Activated T-helper 2 cell treated with anti-CD3 and anti-CD28 coated beads, Interferon-gamma antibody, Interleukin-2, Interleukin-4, amounts not matched to agents 10 μg/mL and 5 μg/mL and 100 μg/mL, durations not matched to agents 14 hours and 24 hours and 36 hours (primary cell): ENCODE data around the gene PINLYP. TPM values are rescaled to one million over a fixed set of nuclear protein-coding genes. Genes with fewer than 3 reads are reported as not detected.
"Not testable (repeated sequence)": the region's sequence is repeated elsewhere in the genome, so short reads cannot be mapped to it uniquely, and the experiment has no call there.

ENCODE experiments used
- DNase-seq: peaks from one replicate; pipeline ENCODE4 v3.0.0; 2021; ENCODE audit warnings: low spot score
- H3K27ac Mint-ChIP-seq: one replicate; pipeline ENCODE4 v1.8.0; 2021; ENCODE audit warnings: mixed read lengths
- H3K27me3 Mint-ChIP-seq: one replicate; pipeline ENCODE4 v1.8.0; 2021; ENCODE audit warnings: low read depth, mixed read lengths
- H3K36me3 Mint-ChIP-seq: one replicate; pipeline ENCODE4 v1.8.0; 2021; ENCODE audit warnings: low read depth, mixed read lengths
- H3K4me1 Mint-ChIP-seq: one replicate; pipeline ENCODE4 v1.8.0; 2021; ENCODE audit warnings: low read depth, mixed read lengths
- H3K4me3 Mint-ChIP-seq: one replicate; pipeline ENCODE4 v1.8.0; 2021; ENCODE audit warnings: low read depth, mild to moderate bottlenecking, moderate library complexity, mixed read lengths
- H3K9me3 Mint-ChIP-seq: one replicate; pipeline ENCODE4 v1.8.0; 2021; ENCODE audit warnings: mixed read lengths
- intact Hi-C: fragments of 100-400 bp; cut with micrococcal nuclease; formaldehyde crosslinking; loops from one replicate; pipeline ENCODE4 v1.15.1; 2023
- total RNA-seq: library from RNA; stranded (reverse); gene quantifications from 2 replicates; pipeline ENCODE4 v1.2.3, GENCODE V29; 2022

PINLYP gene
- total RNA-seq, 1 donor from 2014 or later: 9.0 TPM

DNA sequence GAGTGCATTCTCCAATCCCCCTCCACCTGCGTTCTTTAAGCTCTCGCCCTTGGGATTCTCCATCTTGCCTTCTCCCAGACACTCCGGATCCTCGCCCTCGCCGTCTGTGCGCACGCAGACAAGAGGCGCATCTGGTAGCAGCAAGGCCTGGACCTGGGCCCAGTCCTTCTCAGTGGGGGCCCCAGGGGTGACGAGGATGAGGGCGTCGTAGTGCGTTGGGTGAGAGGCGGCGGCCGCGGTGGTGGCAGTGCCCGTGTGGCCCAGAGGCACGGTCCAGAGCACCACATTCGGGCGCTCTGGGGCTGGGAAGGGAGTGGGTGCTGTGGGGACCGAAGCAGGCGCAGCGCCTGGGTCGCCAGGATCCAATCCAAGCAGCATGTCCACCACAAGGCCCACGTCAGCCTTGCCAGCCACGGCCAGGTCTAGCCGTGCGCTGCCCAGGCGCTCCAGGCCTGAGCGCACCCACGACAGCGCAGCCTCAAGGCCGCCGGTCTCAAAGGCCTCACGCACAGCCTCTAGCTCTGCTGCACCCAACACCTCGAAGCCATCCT, 17.3 kb downstream of the PINLYP start:
- Mint-ChIP-seq H3K36me3 (peaks cover 37% of the 10 kb centered on the region), H3K4me1 (peaks cover 22% of the 10 kb centered on the region), H3K9me3 (no peaks in the 10 kb centered on the region), H3K27me3 (no peaks in the 10 kb centered on the region), H3K4me3 (peak overlapping the region; percentile 66), H3K27ac (no peak overlapping the region)
- DNase-seq: no peak
- intact Hi-C loops: loop anchor here (10.0 kb wide), 1 partner anchor 192 kb away; the partner anchor contains the start of gene KCNN4

DNA sequence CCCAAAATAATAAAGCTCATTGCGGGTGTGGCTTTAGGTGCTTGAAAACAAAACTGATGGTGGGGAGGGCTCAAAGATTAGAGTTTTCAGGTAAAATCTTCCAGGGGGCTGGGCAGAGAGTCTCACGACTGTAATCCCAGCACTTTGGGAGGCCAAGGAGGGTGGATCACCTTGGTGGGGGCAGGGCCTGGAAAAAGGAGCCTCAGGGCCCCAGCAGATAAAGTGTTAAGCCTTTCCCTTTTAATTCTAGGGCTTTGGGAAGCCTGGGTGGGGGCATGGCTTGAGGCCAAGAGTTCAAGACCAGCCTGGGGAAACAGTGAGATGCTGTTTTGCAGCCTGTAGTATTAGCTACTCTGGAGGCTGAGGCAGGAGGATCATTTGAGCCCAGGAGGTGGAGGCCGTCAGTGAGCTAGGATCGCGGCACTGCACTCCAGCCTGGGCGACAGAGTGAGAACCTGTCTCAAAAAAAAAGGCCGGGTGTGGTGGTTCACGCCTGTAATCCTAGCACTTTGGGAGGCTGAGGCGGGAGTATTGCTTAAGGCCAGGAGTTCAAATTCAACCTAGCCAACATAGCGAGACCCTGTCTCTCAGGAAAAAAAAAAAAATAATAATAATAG, 18.6 kb downstream of the PINLYP start:
- Mint-ChIP-seq H3K4me1 (peaks cover 28% of the 10 kb centered on the region), H3K4me3 (peak overlapping the region; percentile 91), H3K9me3 (no peaks in the 10 kb centered on the region), H3K27me3 (no peaks in the 10 kb centered on the region), H3K27ac (peak overlapping the region; percentile 34), H3K36me3 (peaks cover 41% of the 10 kb centered on the region)
- intact Hi-C loops: loop anchor here (2.0 to 10.0 kb wide), 3 partner anchors 39 to 191 kb away; partner anchors contain the start of gene KCNN4
- DNase-seq: no peak

DNA sequence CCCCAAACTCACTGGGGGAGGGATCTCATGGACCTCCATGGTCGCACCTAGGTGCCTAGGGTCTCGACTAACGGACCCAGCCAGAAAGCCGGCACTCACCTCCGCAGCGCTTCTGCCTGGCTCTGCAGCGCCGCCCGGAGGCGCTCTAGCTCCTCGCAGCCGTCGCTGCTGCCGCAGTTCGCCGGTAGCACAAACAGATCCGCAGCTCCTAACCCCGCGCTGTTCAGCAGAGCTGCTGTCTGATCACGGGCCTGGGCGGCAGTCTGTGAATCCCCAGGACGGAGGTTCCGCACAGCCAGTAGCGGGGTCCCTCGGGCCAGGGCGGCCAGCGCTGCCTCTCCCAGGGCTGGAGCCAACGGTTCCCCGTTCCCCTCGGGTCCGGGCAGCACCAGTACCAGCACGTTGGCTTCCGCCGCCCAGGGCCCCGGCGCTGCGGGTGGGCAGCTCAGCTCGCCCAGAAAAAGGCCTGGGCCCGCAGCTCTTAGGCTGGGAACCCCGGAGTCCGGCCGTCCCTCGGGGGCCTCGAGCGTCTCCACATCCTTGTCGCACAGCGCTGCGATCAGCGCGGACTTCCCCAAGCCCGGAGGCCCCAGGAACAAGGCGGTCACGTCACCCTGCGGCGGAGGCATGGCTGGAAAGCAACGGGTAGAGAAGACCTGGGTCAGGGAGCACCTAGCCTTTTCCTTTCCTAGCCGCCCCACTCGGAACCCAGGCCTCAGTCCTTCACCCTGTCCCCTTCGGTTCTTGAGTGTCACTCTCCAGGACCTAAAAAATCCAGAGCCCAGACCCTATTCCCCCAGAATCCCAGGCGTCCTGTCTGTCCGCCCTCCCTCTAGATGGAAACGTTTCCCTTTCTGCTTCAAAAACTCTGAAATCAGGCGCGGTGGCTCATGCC, 19.4 kb downstream of the PINLYP start:
- H3K4me1 Mint-ChIP-seq: peaks cover 27% of the 10 kb centered on the region
- peak; percentile 74 for DNase-seq
- peaks cover 48% of the 10 kb centered on the region for H3K36me3 Mint-ChIP-seq
- intact Hi-C loops: loop anchor here (2.0 to 10.0 kb wide), 4 partner anchors 40 to 190 kb away; partner anchors contain the start of gene KCNN4
- H3K4me3 Mint-ChIP-seq: peak overlapping the region; percentile 91
- H3K27ac Mint-ChIP-seq: peak overlapping the region; percentile 91
- H3K27me3 Mint-ChIP-seq: no peaks in the 10 kb centered on the region
- H3K9me3 Mint-ChIP-seq: no peaks in the 10 kb centered on the region

DNA sequence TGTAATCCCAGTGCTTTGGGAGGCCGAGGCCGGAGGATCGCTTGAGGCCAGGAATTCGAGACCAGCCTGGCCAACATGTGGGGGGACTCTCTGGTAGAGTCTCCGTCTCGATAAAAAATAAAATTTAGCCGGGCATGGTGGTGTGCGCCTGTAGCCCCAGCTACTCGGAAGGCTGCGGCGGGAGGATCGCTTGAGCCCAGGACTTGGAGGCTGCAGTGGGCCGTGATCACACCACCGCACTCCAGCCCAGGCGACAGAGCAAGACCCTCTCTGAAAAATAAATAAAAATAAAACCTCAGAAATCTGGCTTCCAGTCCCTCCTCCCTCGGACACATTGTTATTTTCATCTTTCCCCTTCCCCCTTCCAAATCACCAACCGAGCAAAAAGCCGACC, 20.0 kb downstream of the PINLYP start:
- peaks cover 27% of the 10 kb centered on the region for H3K4me1 Mint-ChIP-seq
- no peaks in the 10 kb centered on the region for H3K9me3 Mint-ChIP-seq
- peak overlapping the region; percentile 91 for H3K27ac Mint-ChIP-seq
- H3K27me3 Mint-ChIP-seq: no peaks in the 10 kb centered on the region
- peak overlapping the region; percentile 91 for H3K4me3 Mint-ChIP-seq
- H3K36me3 Mint-ChIP-seq: peaks cover 48% of the 10 kb centered on the region
- intact Hi-C loops: loop anchor here (2.0 to 10.0 kb wide), 4 partner anchors 41 to 189 kb away; partner anchors contain the start of gene KCNN4
- DNase-seq: no peak

DNA sequence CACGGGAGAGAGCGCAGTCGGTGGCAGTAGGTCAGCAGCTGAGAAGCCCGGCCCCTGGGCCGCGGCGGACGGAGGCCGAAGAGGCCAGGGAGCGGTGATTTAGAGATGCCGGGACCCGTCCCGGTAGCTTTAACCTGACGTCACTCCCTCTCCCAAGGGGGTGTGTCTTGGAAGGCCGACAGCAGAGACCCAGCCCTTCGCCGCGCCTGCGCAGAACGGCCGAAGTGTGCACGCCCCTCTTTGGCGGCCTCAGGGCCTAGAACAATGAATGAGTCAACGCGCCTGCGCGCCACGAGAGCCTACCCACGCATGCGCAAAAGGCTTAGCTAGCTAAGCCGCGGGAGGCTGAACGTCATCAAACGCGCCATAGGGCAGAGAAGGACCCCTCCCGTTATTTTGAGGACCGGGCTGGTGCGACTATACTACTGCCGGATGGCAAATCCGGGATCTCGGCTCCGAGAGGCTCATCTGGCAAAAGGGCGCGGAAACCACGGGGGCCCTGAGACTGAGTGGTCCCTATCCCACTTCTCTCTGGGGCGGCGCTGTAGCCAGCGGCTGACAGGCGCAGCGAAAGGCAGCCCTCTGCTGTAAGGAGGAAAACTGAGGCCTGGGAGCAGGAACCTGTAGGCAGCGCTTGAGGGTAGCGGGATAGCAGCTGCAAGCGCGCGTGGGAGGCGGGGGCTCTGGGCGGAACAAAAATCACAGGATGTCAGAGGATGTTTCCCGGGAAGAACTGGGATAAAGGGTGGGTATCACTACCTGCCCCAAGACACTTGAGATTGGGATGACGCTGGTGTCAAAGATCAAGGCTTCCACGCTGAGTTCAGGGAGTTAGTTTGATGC, 20.6 kb downstream of the PINLYP start, which contains the start of the genes IRGQ and ZNF576:
IRGQ (minus strand) TSS at position 136 of the 843 bp plus-strand sequence. CDS start 796 bp downstream, outside the sequence.
ZNF576 (plus strand) TSS at position 597 of the 843 bp plus-strand sequence. CDS start 514 bp downstream, outside the sequence.
- H3K27ac Mint-ChIP-seq: peak within 1 kb of the TSS; percentile 91
- H3K9me3 Mint-ChIP-seq: no peaks in the 10 kb centered on the region
- intact Hi-C loops: loop anchor here (1.0 to 10.0 kb wide), 11 partner anchors 16 to 189 kb away; partner anchors contain the start of genes KCNN4, PHLDB3, PINLYP and XRCC1
- peaks cover 46% of the 10 kb centered on the region for H3K36me3 Mint-ChIP-seq
- no peaks in the 10 kb centered on the region for H3K27me3 Mint-ChIP-seq
- H3K4me3 Mint-ChIP-seq: peak within 1 kb of the TSS; percentile 91
- DNase-seq: peak; percentile 100
- H3K4me1 Mint-ChIP-seq: peaks cover 27% of the 10 kb centered on the region

DNA sequence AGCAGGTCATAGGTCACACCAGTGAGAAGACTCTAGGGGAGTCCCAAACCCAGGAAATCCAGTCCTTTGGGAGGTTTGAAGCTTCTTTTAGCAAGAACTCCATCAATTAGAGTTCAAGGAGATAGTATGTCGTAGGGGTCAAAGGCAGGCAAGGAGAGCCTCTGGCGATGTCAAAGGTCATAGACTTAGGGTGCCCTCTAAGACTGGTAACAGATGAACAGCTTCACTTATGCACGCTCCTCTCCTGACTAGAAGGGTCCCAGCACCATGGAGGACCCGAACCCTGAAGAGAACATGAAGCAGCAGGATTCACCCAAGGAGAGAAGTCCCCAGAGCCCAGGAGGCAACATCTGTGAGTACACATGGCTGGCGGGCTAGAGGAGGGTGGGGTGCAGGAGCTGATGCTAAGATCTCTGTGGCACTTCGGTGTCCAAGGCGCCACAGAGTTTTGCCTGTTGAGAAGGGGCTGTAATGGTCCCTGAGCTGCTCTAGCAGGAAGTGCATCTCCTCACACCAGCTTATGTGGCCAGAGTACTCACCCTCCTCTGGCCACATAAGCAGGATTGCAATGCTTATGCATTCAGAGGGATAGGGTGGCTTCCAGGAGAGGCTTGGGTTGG, 21.4 kb downstream of the PINLYP start:
- Mint-ChIP-seq H3K27ac (peak overlapping the region; percentile 91), H3K9me3 (no peaks in the 10 kb centered on the region), H3K4me3 (peak overlapping the region; percentile 91), H3K4me1 (peaks cover 27% of the 10 kb centered on the region), H3K36me3 (peaks cover 49% of the 10 kb centered on the region), H3K27me3 (no peaks in the 10 kb centered on the region)
- intact Hi-C loops: loop anchor here (1.0 to 10.0 kb wide), 9 partner anchors 17 to 188 kb away; partner anchors contain the start of genes KCNN4, PHLDB3, PINLYP and XRCC1
- DNase-seq: no peak

DNA sequence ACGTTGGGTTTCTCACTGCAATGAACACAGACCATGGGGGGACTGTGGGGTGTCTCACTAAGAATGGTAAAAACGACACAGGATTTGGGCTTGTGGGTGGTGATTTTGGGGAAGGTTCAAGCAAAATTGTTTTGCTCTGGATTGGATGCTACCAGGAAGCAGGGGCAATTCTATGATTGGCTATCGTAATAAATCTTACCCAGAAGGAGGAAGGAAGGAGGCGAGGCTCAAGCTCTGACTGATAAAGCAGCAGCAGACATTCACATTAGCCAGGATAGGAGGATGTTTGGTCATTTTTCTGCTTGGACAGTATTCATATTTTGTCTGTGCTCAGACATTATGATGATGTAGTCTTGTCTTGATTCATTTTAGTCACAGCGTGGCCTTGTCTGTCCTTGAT, 22.3 kb downstream of the PINLYP start:
- Mint-ChIP-seq H3K9me3 (no peaks in the 10 kb centered on the region), H3K4me1 (peaks cover 27% of the 10 kb centered on the region), H3K27ac (peak overlapping the region; percentile 91)

DNA sequence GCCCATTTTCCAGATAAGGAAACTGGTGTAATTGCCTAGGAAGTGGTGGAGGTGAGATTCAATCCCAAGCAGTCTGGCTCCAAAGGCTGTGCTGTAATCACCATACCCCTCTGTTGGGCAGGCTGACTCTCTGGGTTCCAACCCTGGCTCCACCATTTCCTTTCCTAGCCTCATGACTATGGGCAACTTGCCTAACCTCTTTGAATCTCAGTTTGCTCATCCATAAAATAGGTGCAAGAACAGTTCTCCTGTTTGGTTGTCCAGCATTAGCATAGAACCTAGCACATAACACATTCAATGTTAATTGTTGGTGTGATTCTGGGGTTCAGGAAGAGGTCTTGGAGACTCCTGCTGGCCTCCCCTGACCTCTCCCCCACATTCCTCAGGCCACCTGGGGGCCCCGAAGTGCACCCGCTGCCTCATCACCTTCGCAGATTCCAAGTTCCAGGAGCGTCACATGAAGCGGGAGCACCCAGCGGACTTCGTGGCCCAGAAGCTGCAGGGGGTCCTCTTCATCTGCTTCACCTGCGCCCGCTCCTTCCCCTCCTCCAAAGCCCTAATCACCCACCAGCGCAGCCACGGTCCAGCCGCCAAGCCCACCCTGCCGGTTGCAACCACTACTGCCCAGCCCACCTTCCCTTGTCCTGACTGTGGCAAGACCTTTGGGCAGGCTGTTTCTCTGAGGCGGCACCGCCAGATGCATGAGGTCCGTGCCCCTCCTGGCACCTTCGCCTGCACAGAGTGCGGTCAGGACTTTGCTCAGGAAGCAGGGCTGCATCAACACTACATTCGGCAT, 23.0 kb downstream of the PINLYP start:
- no peaks in the 10 kb centered on the region for H3K27me3 Mint-ChIP-seq
- no peak overlapping the region for H3K27ac Mint-ChIP-seq
- intact Hi-C loops: loop anchor here (5.0 to 10.0 kb wide), 2 partner anchors 136 to 186 kb away; partner anchors contain the start of gene KCNN4
- no peaks in the 10 kb centered on the region for H3K9me3 Mint-ChIP-seq
- H3K4me1 Mint-ChIP-seq: peaks cover 22% of the 10 kb centered on the region
- H3K36me3 Mint-ChIP-seq: peaks cover 41% of the 10 kb centered on the region
- peak overlapping the region; percentile 91 for H3K4me3 Mint-ChIP-seq
- DNase-seq: no peak

More for the DNA sequence above, 22.3 kb downstream of the PINLYP start:
- Mint-ChIP-seq H3K36me3 (peaks cover 46% of the 10 kb centered on the region), H3K27me3 (no peaks in the 10 kb centered on the region), H3K4me3 (peak overlapping the region; percentile 91)
- intact Hi-C loops: loop anchor here (2.0 to 10.0 kb wide), 5 partner anchors 65 to 187 kb away; partner anchors contain the start of genes KCNN4 and ZNF575
- DNase-seq: no peak

DNA sequence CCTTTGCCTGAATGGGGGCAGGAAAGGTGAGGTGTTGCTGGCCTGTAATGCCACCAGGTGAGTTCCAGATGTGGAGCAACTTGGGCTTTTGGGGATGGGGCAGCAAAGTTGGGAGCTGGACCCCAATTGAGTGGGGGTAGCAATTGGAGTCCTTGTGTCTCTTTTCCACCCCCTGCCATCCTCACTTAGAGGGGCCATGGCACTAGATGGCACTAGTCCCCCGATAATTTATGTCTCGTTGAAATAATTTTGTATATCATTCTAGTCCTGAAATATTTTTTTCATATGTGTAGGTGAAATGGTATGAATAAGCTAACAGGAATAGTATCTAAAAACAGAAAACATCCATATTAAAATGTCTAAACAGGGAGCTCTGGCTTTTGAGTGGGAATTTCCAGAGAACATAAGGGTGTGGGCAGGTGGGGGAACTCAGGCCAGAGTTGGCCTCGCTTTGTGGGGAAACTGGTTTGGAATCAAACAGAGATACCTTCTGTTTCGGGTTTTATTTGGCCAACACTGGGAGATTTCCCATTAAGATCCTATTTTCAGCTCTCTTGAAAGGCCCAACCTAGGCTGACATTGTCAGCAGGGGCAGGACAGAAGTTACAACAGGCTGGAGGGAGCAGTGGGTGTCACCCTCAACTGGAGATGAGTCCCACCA, 24.2 kb downstream of the PINLYP start:
- Mint-ChIP-seq H3K27me3 (no peaks in the 10 kb centered on the region), H3K36me3 (peaks cover 37% of the 10 kb centered on the region), H3K4me1 (peaks cover 18% of the 10 kb centered on the region), H3K27ac (no peak overlapping the region), H3K9me3 (no peaks in the 10 kb centered on the region), H3K4me3 (no peak overlapping the region)
- DNase-seq: no peak
- intact Hi-C loops: loop anchor here (5.0 to 10.0 kb wide), 2 partner anchors 137 to 185 kb away; partner anchors contain the start of gene KCNN4

DNA sequence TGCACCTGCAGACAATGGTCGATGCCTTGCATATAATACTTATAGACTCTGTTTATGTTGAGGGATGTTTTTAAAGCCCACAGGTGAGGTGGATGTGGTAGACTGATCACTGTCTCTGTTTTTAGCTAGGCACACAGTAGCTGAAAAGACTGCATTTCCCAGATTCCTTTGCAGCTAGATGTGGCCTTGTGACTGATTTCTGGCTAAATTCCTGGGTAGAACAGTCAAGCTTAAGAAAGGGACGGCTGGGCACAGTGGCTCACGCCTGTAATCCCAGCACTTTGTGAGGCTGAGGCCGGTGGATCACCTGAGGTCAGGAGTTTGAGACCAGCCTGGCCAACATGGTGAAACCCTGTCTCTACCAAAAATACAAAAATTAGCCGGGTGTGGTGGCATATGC, 24.7 kb downstream of the PINLYP start:
- peaks cover 18% of the 10 kb centered on the region for H3K4me1 Mint-ChIP-seq
- not testable (repeated sequence) for H3K9me3 Mint-ChIP-seq, H3K27ac Mint-ChIP-seq

More for the DNA sequence above, 24.7 kb downstream of the PINLYP start:
- H3K27me3 Mint-ChIP-seq, intact Hi-C loops, DNase-seq, H3K4me3 Mint-ChIP-seq: not testable (repeated sequence)
- peaks cover 37% of the 10 kb centered on the region for H3K36me3 Mint-ChIP-seq
